ENCODE measurements around the gene MCC.
A peak's percentile ranks its signal among the peaks of the same experiment; 100 is the strongest.

Gene MCC

GRCh38 chr5:113056988-113057387, 431.3 kb downstream of the MCC start:
- TF ChIP-seq POLR2A (IDR thresholded peaks at IDR 0.05; ENCODE audit: low read depth, low read length) = no peak
- TF ChIP-seq POU2F2 (IDR thresholded peaks at IDR 0.05; ENCODE audit: low read depth, low read length) = no peak
- no peak for TF ChIP-seq POLR2AphosphoS5 (IDR thresholded peaks at IDR 0.05; ENCODE audit: low read depth, low read length)
- no peak for TF ChIP-seq PAX5 (IDR thresholded peaks at IDR 0.05; ENCODE audit: insufficient read depth, low read length, severe bottlenecking)
- TF ChIP-seq TAF1 (IDR thresholded peaks at IDR 0.05; ENCODE audit: low read depth, low read length) = no peak
- TF ChIP-seq SPI1 (IDR thresholded peaks at IDR 0.05; ENCODE audit: low read depth, low read length) = no peak
- no peak for DNase-seq (ENCODE audit: insufficient read length, low spot score)
- FAIRE-seq = no peak

GRCh38 chr5:113054899-113055298, 433.4 kb downstream of the MCC start:
- TF ChIP-seq POLR2A (IDR thresholded peaks at IDR 0.05; ENCODE audit: low read depth, low read length) = no peak
- TF ChIP-seq POLR2AphosphoS5 (IDR thresholded peaks at IDR 0.05; ENCODE audit: low read depth, low read length) = no peak
- TF ChIP-seq PAX5 (IDR thresholded peaks at IDR 0.05; ENCODE audit: insufficient read depth, low read length, severe bottlenecking) = no peak
- no peak for TF ChIP-seq TAF1 (IDR thresholded peaks at IDR 0.05; ENCODE audit: low read depth, low read length)
- TF ChIP-seq POU2F2 (IDR thresholded peaks at IDR 0.05; ENCODE audit: low read depth, low read length) = no peak
- no peak for TF ChIP-seq SPI1 (IDR thresholded peaks at IDR 0.05; ENCODE audit: low read depth, low read length)
- FAIRE-seq (no peak), DNase-seq (ENCODE audit: insufficient read length, low spot score) (no peak)

GRCh38 chr5:113053511-113053995, 434.7 kb downstream of the MCC start:
- no peak for FAIRE-seq
- no peak for DNase-seq (ENCODE audit: insufficient read length, low spot score)
- TF ChIP-seq POLR2AphosphoS5 (IDR thresholded peaks at IDR 0.05; ENCODE audit: low read depth, low read length) (no peak), POU2F2 (IDR thresholded peaks at IDR 0.05; ENCODE audit: low read depth, low read length) (no peak), POLR2A (IDR thresholded peaks at IDR 0.05; ENCODE audit: low read depth, low read length) (no peak), SPI1 (IDR thresholded peaks at IDR 0.05; ENCODE audit: low read depth, low read length) (no peak), PAX5 (IDR thresholded peaks at IDR 0.05; ENCODE audit: insufficient read depth, low read length, severe bottlenecking) (no peak), TAF1 (IDR thresholded peaks at IDR 0.05; ENCODE audit: low read depth, low read length) (no peak)

- DNase-seq (ENCODE audit: insufficient read length, low spot score) (no peak), FAIRE-seq (no peak)
- TF ChIP-seq PAX5 (IDR thresholded peaks at IDR 0.05; ENCODE audit: insufficient read depth, low read length, severe bottlenecking) = no peak
- no peak for TF ChIP-seq POLR2A (IDR thresholded peaks at IDR 0.05; ENCODE audit: low read depth, low read length)
- TF ChIP-seq SPI1 (IDR thresholded peaks at IDR 0.05; ENCODE audit: low read depth, low read length) = no peak
- TF ChIP-seq TAF1 (IDR thresholded peaks at IDR 0.05; ENCODE audit: low read depth, low read length) = no peak
- TF ChIP-seq POU2F2 (IDR thresholded peaks at IDR 0.05; ENCODE audit: low read depth, low read length) = no peak
These were observed 436.0 kb downstream of the MCC start for GRCh38 chr5:113052041-113052795.

GRCh38 chr5:113050721-113051382, 437.4 kb downstream of the MCC start:
- no peak for FAIRE-seq
- TF ChIP-seq POU2F2 (IDR thresholded peaks at IDR 0.05; ENCODE audit: low read depth, low read length) (no peak), TAF1 (IDR thresholded peaks at IDR 0.05; ENCODE audit: low read depth, low read length) (no peak), POLR2A (IDR thresholded peaks at IDR 0.05; ENCODE audit: low read depth, low read length) (no peak), SPI1 (IDR thresholded peaks at IDR 0.05; ENCODE audit: low read depth, low read length) (no peak), PAX5 (IDR thresholded peaks at IDR 0.05; ENCODE audit: insufficient read depth, low read length, severe bottlenecking) (no peak), POLR2AphosphoS5 (IDR thresholded peaks at IDR 0.05; ENCODE audit: low read depth, low read length) (no peak)
- no peak for DNase-seq (ENCODE audit: insufficient read length, low spot score)

- no peak for DNase-seq (ENCODE audit: insufficient read length, low spot score)
- no peak for FAIRE-seq
- TF ChIP-seq POLR2A (IDR thresholded peaks at IDR 0.05; ENCODE audit: low read depth, low read length) = no peak
- no peak for TF ChIP-seq PAX5 (IDR thresholded peaks at IDR 0.05; ENCODE audit: insufficient read depth, low read length, severe bottlenecking)
- no peak for TF ChIP-seq POLR2AphosphoS5 (IDR thresholded peaks at IDR 0.05; ENCODE audit: low read depth, low read length)
- TF ChIP-seq TAF1 (IDR thresholded peaks at IDR 0.05; ENCODE audit: low read depth, low read length) = no peak
- no peak for TF ChIP-seq POU2F2 (IDR thresholded peaks at IDR 0.05; ENCODE audit: low read depth, low read length)
- no peak for TF ChIP-seq SPI1 (IDR thresholded peaks at IDR 0.05; ENCODE audit: low read depth, low read length)
These were observed 439.3 kb downstream of the MCC start for GRCh38 chr5:113048931-113049330.

GRCh38 chr5:113047733-113048652, 440.3 kb downstream of the MCC start:
- FAIRE-seq (peak; percentile 58), DNase-seq (ENCODE audit: insufficient read length, low spot score) (no peak)
- no peak for TF ChIP-seq POLR2AphosphoS5 (IDR thresholded peaks at IDR 0.05; ENCODE audit: low read depth, low read length)
- peak; percentile 78 for TF ChIP-seq SPI1 (IDR thresholded peaks at IDR 0.05; ENCODE audit: low read depth, low read length)

GRCh38 chr5:113047234-113047633, 441.0 kb downstream of the MCC start:
- FAIRE-seq = no peak
- TF ChIP-seq POLR2AphosphoS5 (IDR thresholded peaks at IDR 0.05; ENCODE audit: low read depth, low read length) (no peak), TAF1 (IDR thresholded peaks at IDR 0.05; ENCODE audit: low read depth, low read length) (no peak), SPI1 (IDR thresholded peaks at IDR 0.05; ENCODE audit: low read depth, low read length) (no peak), PAX5 (IDR thresholded peaks at IDR 0.05; ENCODE audit: insufficient read depth, low read length, severe bottlenecking) (no peak), POLR2A (IDR thresholded peaks at IDR 0.05; ENCODE audit: low read depth, low read length) (no peak), POU2F2 (IDR thresholded peaks at IDR 0.05; ENCODE audit: low read depth, low read length) (no peak)
- DNase-seq (ENCODE audit: insufficient read length, low spot score) = no peak

All from GM12891 (cell line).